Glomerular visceral epithelial cell (primary cell): ENCODE measurements around the gene PLA2G4D.
A peak's percentile ranks its signal among the peaks of the same experiment; 100 is the strongest.

Experiments used
- DNase-seq: peaks from one replicate; pipeline ENCODE4 v3.0.0-alpha.2; 2016; ENCODE audit errors: extremely low spot score

The PLA2G4D gene

DNA sequence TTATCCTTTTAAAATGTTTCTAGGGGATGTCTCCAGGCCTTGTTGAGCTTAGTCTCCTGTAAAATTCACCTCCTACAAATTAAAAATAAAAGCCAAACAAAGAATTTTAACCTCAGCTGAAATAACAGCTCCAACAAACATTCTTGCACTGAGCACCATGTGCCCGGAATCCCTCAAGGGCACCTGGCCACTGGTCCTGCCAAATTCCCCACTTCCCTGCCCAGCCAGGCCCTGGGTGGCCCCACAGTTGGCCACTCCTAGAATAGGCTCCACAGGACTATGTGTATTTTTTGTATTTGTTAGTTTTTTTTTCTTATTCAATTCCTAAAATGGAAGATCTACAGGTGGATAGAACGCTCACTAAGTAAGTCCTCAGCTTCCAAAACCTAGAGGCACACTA, 40.4 kb downstream of the PLA2G4D start:
- DNase-seq = no peak

DNA sequence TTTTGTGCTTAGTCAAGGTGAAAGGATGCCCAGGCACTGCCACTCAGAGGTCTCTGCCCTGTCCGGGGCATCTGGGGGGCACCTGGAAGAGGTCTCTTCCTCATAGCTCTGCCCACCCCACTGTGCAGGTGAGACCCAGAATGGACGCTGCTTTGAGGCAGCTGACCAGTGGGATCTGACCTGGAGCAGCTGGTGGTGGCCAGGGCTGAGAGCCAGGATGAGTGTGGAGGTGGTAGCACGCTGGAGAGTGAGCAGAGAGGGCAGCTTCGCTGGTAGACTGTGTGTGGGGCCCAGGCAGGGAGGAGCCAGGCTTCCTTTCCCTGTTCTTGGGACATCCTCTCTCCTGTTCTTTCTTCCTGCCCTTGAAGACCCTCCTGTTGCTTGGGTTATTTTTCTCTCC, 41.4 kb downstream of the PLA2G4D start:
- no peak for DNase-seq

DNA sequence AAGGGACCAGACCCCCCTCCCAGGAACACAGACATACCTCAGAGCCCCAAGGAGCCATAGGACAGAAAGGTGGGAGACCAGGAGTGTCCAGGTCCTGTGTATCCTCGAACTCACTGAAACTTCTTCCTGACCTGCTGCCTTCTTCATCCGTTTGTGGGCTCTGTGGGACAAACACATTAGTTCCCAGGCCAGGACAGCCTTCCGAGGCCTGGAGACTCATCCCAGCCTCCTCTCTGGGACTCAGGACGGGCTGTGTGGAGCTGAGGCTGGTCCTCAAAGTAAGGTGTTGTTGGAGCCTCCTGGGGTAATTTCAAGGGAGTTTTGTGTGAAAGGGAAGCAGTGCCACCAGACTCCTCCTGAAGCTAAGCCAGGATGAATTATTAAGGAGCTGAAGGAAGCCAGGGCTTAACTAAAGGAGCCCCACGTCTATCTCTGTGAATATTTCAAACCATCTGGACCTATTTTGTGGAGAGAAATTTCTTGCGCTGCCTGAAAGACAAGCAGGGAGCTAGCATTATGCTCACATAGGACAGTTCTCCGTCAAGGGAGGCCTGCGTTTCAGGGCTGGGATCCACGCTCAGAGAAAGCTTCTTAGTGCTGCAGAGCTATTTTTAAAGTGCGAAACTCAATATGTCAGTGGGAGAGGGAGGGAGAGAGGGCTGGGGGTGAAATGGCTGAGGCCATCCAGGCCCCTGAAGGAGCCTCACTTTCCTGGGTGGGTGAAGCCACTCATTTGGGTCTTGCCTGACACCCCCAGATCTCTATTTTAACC, 43.7 kb downstream of the PLA2G4D start:
- no peak for DNase-seq

DNA sequence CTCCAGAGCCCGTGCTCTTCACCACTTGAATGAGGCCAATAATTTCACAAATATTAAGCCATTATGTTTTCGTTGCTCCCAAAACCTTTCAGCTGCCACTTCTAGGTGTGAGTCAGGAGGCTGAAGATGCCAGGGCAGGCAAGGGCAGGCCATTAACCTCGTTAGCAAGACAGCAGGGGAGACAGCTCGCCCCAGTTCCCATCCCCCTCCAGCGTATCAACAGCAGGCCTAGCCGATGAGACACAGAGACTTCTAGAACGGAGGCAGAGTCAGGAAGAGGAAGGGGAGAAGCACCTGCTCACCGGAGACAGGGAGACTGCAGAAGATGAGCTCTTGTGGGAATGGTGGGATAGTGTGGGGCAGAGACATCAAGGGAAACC, 45.6 kb downstream of the PLA2G4D start:
- no peak for DNase-seq

DNA sequence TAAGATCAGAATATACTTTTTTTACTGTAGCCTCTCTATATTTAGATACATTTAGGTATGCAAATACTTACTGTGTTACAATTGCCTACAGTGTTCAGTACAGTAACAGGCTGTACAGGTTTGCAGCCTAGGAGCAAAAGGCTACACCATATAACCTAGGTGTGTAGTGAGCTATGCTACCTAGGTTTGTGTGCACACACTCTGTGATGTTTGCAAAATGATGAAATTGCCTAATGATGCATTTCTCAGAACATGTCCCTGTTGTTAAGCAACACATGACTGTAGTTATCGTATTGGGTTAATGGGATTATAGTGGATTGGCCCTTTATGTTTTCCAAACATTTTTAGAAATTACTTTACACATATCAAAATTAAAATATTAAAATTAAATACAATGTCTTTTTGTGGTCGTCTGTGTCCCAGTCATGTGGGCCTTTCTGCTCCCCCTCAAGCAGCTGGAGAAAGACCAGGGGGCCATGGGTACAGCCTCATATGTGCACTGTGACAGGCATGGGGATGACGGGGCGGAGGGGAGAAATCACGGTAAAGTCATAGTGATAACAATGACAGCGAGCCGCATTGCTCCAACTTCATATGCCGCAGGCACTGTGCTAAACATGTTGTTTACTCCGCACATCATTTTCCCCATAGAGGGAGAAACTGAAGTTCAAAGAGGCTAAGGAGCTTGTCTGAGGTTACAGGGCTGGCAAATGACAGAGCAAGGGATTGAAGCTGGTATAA, 46.1 kb downstream of the PLA2G4D start:
- DNase-seq = no peak

DNA sequence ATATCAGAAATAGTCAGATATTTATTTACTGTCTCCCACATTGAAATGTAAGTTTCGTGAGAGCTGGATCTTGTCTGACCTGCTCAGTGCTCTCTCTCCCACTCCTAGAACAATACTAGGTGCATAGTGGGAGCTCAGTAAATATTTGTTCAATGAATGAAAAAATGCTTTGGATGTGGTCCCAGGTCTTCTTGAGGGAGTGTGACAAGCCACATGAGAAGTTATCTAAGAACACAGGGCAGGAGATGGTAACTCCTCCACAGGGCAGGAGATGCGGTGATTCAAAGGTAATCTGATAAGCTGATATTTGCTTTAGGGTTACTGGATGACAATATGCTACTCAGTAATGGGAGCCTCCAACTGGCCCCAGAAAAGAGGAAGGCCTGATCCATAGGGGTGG, 47.8 kb downstream of the PLA2G4D start:
- no peak for DNase-seq

DNA sequence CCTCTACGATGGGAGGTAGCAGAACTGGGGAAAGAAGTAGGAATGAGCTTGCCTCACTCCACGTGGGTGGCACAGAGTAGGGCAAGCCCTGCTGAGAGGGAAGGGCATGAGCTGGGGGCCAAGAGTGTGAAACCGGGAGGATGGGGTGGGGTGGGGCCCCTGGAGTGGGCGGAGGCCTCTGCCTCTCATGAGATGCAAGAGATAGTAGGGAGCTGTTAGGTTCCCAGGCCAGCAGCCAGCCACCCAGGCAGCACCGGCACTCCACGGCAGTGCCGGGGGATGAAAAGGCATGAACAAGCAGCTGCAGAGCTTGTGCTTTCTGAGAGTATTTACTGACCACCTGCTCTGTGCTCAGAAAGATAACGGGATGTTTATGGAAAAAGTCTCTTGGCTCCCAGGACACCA, 49.1 kb downstream of the PLA2G4D start:
- no peak for DNase-seq

DNA sequence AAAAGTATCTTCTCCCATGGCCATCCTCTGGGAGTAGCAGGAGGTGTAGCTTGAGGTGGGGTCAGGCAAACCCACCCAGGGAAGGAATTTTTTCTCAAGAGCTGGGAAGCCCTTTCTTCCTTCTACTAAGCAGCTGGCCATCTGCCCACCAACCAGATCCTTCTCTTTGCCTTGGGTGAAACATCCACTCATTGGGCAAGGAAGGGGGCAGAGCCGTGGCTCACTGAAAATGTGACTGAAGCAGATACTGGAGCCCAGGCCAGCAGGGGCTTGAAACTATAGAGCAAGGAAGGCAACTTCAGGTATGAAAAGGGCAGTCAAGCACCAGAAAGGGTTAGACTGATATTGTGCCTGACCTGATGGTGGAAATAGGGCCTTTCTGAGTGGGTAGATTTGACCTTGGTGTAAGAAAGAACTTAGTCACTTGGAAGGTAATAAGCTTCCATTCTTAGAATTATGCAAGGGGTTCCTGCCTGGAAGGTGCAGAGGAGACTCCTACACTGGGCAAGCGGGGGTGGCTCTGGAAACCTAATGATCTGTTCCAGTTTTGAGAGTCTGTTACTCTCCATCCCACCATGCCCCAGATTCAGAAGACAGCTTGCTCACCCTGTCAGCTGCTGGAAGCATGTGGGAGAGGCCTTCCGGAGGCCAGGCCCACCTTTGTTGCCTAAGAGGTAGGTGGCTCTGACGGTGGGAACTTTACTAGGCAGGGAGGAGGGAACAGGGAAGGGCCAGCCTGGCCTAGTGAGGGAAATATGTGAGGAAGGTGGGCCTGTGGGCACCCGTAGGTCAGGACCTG, 51.6 kb downstream of the PLA2G4D start:
- no peak for DNase-seq

DNA sequence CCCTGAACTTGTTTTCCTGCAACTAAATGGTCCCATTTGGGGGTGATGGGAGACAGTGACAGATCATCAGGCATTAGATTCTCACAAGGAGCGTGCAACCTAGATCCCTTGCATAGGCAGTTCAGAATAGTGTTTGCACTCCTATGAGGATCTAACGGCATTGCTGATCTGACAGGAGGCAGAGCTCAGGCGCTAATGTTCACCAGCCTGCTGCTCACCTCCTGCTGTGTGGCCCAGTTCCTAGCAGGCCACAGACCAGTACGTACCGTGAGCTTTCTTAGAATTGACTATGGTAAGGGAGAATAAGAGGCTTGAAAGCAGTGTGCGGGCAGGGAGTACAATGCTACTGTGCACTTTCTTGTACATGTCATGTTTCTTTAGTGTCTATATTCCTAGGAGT, 56.0 kb downstream of the PLA2G4D start:
- DNase-seq = no peak

DNA sequence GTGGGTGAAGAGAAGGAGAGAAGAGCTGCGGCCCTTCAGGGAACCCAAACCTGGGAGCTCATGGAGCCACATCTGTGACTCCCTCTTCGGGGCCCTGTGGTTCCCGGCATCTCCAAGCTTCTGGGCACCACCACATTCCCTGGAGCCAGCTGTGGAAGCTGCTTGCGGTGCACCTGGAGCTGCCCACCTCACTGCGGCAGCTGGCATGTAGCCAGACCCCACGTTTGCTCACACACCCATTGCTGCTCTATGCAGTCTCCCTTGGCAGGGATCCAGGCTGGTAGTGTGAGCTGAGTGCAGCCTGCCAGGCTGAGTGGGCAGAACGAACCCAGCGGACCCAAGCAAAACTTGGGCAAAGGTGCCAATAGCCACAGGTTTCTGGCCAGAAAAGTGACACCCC, 56.7 kb downstream of the PLA2G4D start:
- DNase-seq = peak; percentile 81

DNA sequence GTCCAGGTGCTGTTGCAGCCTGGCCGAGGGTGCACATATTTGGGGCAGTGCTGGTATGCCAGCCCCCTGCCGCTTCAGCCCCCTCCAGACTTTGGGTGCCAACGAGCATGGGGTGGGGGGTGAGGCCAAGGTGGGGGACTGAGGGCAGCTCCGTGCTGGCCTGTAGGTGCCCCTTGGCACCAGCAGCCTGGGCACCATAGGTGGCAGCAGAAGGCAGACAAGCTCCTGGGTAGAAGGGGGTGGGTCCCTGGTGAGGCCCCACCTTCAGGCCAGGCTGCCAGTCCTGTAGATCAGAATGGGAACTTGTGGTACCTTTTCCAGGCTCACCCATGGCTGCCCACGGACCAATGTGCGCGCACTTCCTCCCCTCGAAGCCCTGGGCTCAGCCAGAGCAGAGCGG, 57.4 kb downstream of the PLA2G4D start:
- no peak for DNase-seq

DNA sequence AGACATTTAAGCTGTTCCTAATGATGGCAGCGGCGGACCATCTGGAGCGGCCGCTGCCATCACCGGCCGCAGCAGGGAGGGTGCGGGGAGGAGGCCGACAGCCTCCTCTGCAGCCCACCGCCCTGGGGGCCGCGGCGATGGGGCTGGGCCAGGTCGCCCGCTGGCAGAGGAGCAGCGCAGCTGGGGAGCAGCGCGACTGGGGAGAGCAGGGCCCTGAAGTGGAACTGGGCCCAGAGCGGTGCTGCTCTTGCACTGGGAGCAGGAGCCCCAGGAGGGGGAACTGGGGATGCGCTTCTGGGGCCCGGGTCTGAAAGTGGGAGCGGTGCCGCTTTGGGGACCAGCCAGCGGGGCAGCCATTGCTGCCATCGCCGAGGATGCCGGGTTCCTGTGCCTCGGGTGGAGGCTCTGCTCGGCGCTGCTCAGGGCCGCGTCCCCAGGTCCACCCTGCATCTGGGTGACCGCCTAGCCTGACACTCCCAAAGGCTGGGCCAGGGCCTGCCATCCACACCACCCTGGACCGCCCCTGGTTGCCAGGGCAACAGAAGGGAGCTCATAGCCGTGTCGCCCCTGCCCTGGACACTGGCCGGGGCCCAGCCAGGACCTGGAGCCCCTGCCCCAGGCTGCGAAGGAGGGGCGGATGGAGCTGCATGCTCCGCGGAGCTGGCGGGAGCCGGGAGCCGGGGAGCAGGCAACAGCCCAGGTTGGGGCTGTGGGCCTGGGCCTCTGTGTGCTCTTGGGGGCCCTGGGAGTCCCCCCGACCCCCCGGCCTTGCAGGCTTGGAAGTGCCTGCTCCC, 58.1 kb downstream of the PLA2G4D start:
- DNase-seq = no peak

DNA sequence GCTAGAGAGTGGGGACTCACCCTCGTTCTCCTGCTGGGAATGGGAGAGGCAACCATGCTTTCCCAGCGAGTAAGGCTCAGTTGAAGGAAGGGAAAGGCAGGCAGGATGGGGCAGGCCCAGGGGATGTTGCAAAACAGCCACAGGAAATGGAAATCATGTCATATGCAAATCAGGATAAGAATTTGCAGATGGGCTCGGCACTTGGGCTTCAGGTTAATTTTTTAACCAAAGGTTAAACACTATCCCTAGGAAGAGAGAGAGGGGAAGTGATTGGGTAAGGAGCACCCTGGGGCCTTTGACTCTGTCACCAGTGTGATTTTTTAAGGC, 59.0 kb downstream of the PLA2G4D start:
- peak; percentile 56 for DNase-seq

DNA sequence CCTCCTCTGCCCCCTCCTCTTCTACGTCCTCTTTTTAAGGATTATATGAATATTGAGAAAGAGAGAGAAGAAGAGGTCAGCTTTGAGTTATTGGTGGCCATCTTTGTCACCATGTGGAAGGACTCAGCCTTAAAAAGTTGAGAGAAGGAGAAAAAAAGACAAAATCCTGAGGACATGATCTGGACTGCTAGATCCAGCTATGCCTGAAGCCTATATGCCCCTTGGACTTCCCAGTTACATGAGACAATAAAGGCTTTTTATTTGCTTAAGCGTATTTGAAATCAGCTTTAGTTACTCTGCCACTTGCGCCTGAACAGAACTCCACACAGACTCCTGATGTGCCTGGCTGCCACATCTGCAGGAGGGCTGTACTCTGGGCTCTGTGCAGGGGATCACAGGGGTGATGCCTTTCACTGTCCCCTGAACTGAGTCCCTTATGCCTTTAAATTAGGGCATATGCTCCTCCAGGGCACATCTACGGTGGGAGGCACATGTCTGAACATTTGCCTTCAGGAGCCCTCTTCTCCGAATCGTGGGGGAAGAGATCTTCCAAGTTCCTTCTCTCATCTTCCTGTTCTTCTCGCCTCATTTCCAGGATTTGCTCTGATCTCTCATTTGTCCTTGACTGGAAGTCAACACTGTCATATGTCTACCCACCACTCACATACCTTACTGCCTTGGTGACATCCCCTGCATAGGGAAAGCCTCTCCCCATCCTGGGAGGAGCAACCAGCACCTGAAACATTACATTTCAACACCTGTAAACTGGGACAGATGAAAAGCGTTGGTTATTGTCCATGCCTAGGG, 59.5 kb downstream of the PLA2G4D start:
- no peak for DNase-seq

DNA sequence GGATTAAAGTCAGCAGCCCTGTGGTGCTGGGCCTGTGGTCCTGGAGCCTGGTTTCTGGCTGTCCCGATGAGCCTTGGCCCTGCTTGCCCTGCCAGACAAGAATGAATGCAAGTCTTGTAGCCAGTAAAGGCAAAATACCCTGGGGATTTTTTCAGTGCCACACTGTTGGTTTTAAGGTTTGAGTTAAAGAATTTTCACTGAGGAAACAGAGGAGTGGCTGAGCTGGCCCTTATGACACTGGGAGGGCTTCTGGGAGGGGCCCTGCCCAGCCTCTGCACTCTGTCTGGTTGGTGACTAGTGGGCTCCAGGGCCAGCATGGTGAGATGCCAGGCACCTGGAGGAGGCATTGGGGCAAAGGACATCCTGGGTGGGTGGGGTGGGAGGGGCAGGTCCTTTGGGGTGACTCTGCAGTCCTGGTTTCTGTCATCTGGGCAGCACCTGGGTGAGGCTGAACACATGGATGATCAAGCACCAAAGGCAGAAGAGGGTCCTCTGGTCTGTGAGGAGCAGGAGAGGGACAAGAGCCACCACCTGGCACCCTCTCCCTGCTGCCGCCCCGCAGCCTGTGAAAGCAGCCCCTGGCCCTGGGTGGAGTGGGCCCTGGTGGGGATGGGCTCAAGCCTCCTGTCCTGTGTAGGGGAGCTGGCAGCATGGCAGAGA, 61.0 kb downstream of the PLA2G4D start:
- no peak for DNase-seq

DNA sequence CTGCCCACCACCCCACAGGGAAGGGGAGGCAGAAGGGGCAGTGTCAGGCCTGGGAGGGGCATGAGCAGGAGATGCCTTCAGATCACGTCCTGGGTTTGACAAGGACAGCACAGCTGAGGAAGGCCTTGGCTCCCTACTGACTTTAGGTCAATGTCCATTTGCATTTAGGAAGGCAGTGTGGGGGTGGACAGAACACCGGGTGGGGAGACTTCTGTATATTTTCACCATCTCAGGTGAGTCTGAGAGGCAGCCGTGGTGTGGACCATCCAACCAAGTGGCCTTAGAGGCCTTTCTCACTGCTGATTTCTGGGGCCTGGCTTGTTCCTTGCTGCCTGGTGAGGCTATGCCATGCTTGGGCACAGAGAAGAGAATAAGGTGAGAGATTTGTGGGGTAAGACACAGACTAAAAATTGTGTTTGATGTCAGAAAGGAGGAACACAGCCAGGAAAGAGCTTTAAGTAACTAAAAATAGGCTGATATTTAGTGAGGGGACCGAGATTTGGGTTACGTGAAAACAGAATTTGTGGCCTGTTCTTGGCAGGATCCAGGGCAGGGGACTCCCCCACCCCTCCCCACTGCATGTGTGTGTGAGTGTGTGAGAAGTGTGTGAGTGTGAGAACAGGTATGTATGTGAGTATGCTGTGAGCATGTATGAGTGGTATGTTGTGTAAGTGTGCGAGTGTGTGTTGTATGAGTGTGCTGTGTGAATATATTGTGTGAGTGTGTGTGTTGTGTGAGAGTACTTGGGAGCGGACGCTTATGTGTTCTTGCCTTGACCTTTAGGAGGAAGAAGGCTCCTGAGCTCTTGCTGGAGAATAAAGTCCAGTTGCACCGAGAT, 61.8 kb downstream of the PLA2G4D start:
- no peak for DNase-seq

DNA sequence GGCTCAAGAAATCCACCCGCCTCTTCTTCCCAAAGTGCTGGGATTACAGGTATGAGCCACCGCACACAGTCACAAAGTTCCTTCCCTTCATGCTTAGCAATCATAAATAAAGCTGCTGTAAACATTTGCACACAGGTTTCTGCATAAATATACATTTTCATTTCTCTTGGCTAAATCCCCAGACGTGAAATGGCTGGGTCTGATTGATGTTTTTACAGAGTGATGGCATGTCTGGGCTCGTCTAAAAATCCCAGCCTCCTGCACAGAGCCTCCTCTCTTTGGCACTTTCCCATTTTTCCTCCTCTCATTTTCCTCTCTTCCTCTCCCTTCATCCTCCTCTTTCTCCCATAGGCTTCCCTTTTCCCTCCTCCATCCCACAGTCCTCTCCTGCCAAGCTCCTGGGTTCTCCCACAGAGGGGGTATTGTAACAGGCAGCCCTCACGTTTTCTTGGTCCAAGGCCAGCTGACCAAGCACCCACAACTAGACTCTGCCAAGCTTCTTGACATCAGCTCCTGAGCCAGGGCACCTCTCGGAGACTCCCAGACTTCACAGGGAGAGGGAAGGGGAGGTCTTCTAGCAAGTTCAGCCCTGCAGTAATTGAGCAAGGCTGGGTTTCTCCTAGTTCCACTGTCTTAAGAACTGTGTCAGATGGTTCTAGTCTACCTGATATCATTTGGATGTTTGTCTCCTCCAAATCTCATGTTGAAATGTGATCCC, 63.0 kb downstream of the PLA2G4D start:
- DNase-seq = peak; percentile 7

DNA sequence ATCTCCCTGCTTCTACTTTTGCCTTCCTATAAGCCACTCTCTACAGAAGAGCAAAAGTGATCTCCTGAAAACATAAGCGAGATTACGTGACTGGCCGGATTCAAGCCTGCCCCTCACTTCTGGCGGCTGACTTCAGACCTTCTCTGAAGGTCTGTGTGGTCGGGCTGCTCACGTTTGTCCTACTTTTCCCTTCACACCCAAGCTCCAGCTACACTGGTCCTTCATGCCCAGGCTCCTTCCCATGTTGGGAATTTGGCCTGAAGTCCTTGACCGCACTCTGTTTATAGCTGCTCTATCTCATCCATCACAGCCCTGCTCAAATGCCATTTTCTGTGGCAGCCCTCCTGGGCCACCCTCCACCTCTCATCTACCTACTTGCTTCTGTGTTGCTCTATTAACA, 66.8 kb downstream of the PLA2G4D start:
- DNase-seq = no peak

DNA sequence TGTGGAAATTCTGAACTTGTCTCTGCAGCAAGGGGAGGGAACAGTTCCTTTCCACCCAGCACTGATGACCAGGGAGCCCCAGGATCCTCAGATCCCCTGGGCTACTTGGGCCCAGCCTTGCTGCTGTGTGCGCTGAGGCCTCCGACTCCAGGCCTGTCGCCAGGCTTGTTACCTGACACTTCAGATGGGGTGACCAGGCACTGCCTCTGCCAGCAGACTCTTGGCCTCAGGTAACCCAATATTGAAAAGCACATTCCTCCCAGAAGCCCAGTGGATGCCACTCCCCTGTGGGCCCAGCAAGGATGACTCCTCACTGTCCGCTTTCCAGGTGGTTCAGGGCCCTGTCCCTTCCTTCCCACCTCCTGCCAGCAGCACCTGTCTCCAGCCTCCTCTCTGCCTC, 70.1 kb downstream of the PLA2G4D start:
- DNase-seq = no peak
